Esophagus muscularis mucosa (tissue), 4 donors: ENCODE data around the gene INO80C.

Source experiments
- CTCF ChIP-seq, 3 experiments: fragments of 200-600 bp in 2 of 3; fragments of 450-650 bp in 1 of 3; sonication (generic) in 2 of 3; IDR thresholded peaks; one replicate each; pipeline ENCODE4 v1.5.1; 2017 to 2019; ENCODE audit warnings: antibody characterized with exemption in 3 of 3, mild to moderate bottlenecking in 2 of 3, moderate library complexity in 1 of 3
- EP300 ChIP-seq: sonication (generic); formaldehyde crosslinking; IDR thresholded peaks from one replicate; pipeline ENCODE4 v1.6.1; 2017; ENCODE audit warnings: antibody characterized with exemption
- POLR2A ChIP-seq: fragments of 450-650 bp; IDR thresholded peaks from one replicate; pipeline ENCODE4 v1.6.1; 2017; ENCODE audit warnings: antibody characterized with exemption, moderate library complexity, mild to moderate bottlenecking, low read depth
- POLR2AphosphoS5 ChIP-seq, 2 donors: sonication (generic); formaldehyde crosslinking; IDR thresholded peaks; one replicate each; pipeline ENCODE4 v1.6.1; 2017; ENCODE audit warnings: antibody characterized with exemption in 2 of 2

- TF ChIP-seq CTCF (IDR thresholded peaks at IDR 0.05) (no peak), POLR2A (no peak), EP300 (no peak), POLR2AphosphoS5 (IDR thresholded peaks at IDR 0.05) (no peak)
These were observed 24.6 kb upstream of the INO80C start for GRCh38 chr18:35522130-35522959.
